ENCODE results near the gene PDZRN3.
"Not testable (repeated sequence)": the region's sequence is repeated elsewhere in the genome, so short reads cannot be mapped to it uniquely, and the experiment has no call there.

PDZRN3 gene

GRCh38 chr3:73586628-73587027, 38.1 kb downstream of the PDZRN3 start:
- DNase-seq: no peak

- no peak for DNase-seq
Observed at GRCh38 chr3:73586190-73586589, 38.6 kb downstream of the PDZRN3 start.

- DNase-seq: no peak
Observed at GRCh38 chr3:73584873-73585272, 39.9 kb downstream of the PDZRN3 start.

GRCh38 chr3:73582535-73582934, 42.2 kb downstream of the PDZRN3 start:
- DNase-seq: no peak

GRCh38 chr3:73581134-73581846, 43.5 kb downstream of the PDZRN3 start:
- DNase-seq: no peak

- DNase-seq: no peak
Observed at GRCh38 chr3:73580343-73580742, 44.4 kb downstream of the PDZRN3 start.

- no peak for DNase-seq
Observed at GRCh38 chr3:73577704-73578103, 47.0 kb downstream of the PDZRN3 start.

GRCh38 chr3:73576999-73577461, 47.7 kb downstream of the PDZRN3 start:
- DNase-seq: no peak

GRCh38 chr3:73575953-73576352, 48.8 kb downstream of the PDZRN3 start:
- no peak for DNase-seq

GRCh38 chr3:73575519-73575918, 49.2 kb downstream of the PDZRN3 start:
- no peak for DNase-seq

GRCh38 chr3:73573204-73573603, 51.5 kb downstream of the PDZRN3 start:
- DNase-seq: no peak

GRCh38 chr3:73572368-73572767, 52.4 kb downstream of the PDZRN3 start:
- no peak for DNase-seq

GRCh38 chr3:73571238-73571794, 53.4 kb downstream of the PDZRN3 start:
- DNase-seq: no peak

- DNase-seq: no peak
Observed at GRCh38 chr3:73569246-73569760, 55.4 kb downstream of the PDZRN3 start.

GRCh38 chr3:73568371-73568862, 56.3 kb downstream of the PDZRN3 start:
- no peak for DNase-seq

GRCh38 chr3:73565374-73565773, 59.4 kb downstream of the PDZRN3 start:
- DNase-seq: not testable (repeated sequence)

- no peak for DNase-seq
Observed at GRCh38 chr3:73563896-73564582, 60.7 kb downstream of the PDZRN3 start.

GRCh38 chr3:73561494-73561893, 63.2 kb downstream of the PDZRN3 start:
- DNase-seq: no peak

GRCh38 chr3:73559749-73560148, 65.0 kb downstream of the PDZRN3 start:
- no peak for DNase-seq

GRCh38 chr3:73558727-73559075, 66.0 kb downstream of the PDZRN3 start:
- DNase-seq: no peak

- DNase-seq: no peak
Observed at GRCh38 chr3:73557986-73558726, 66.6 kb downstream of the PDZRN3 start.

GRCh38 chr3:73556520-73557372, 68.0 kb downstream of the PDZRN3 start:
- no peak for DNase-seq
